HL-60 (cell line): ENCODE results near the gene METTL23.

Experiments
- CTCF ChIP-seq: IDR thresholded peaks from one replicate; pipeline ENCODE4 v1.5.1; 2011; ENCODE audit warnings: low read length, control low read depth, inconsistent platforms; ENCODE audit not compliant: insufficient read depth
- GABPA ChIP-seq: IDR thresholded peaks from 2 replicates; pipeline ENCODE4 v1.6.1; 2012; ENCODE audit warnings: low read depth
- POLR2AphosphoS5 ChIP-seq: IDR thresholded peaks from 2 replicates; pipeline ENCODE4 v1.6.1; 2012; ENCODE audit warnings: low read depth
- REST ChIP-seq: IDR thresholded peaks from 2 replicates; pipeline ENCODE4 v1.6.1; 2012; ENCODE audit warnings: low read depth; ENCODE audit not compliant: insufficient replicate concordance

- TF ChIP-seq CTCF (peak; percentile 9), REST (no peak), POLR2AphosphoS5 (no peak), GABPA (no peak)
These were observed 43.5 kb upstream of the METTL23 start for GRCh38 chr17:76683011-76683755.
